Brain microvascular endothelial cell (primary cell): ENCODE measurements around the gene MRPS15.
A peak's percentile ranks its signal among the peaks of the same experiment; 100 is the strongest.

Experiments
- DNase-seq: peaks from one replicate; pipeline ENCODE4 v3.0.0-alpha.2; 2020
- H3K27ac ChIP-seq: fragments of 250-450 bp; sonication (Bioruptor Pico); 2 replicates; pipeline ENCODE4 v1.5.1; 2020; ENCODE audit warnings: mild to moderate bottlenecking, moderate library complexity
- H3K27me3 ChIP-seq: fragments of 250-450 bp; sonication (Bioruptor Pico); replicated peaks from 2 replicates; pipeline ENCODE4 v1.5.1; 2020; ENCODE audit warnings: mild to moderate bottlenecking
- H3K36me3 ChIP-seq: fragments of 250-450 bp; sonication (Bioruptor Pico); replicated peaks from 2 replicates; pipeline ENCODE4 v1.5.1; 2020; ENCODE audit warnings: mild to moderate bottlenecking
- H3K4me3 ChIP-seq: 2 replicates; pipeline ENCODE4 v1.5.1; 2011; ENCODE audit warnings: low read depth, mild to moderate bottlenecking, control low read depth, low read length, moderate library complexity
- CTCF ChIP-seq: IDR thresholded peaks from 2 replicates; pipeline ENCODE4 v1.5.1; 2011; ENCODE audit warnings: low read depth, mild to moderate bottlenecking, moderate library complexity, low read length, control low read depth, inconsistent platforms; ENCODE audit errors: missing control alignments
- in situ Hi-C: cut with HindIII; loops from 2 replicates; pipeline ENCODE4 v1.10.0; 2017; ENCODE audit warnings: low sequenced_read_pairs, low pct_ligation_motif_present

Gene MRPS15

GRCh38 chr1:36453051-36453450 lies 11.1 kb downstream of the MRPS15 start:
- Histone ChIP-seq H3K4me3 (no peak overlapping the region), H3K36me3 (peaks cover 30% of the 10 kb centered on the region), H3K27ac (no peak overlapping the region), H3K27me3 (no peaks in the 10 kb centered on the region)
- DNase-seq, result no peak
- in situ Hi-C loops, result no loop called here
- TF ChIP-seq CTCF, result no peak

GRCh38 chr1:36450919-36451305 lies 13.3 kb downstream of the MRPS15 start:
- Histone ChIP-seq H3K27me3 (no peaks in the 10 kb centered on the region), H3K4me3 (peak overlapping the region; percentile 70), H3K36me3 (peaks cover 15% of the 10 kb centered on the region), H3K27ac (peak overlapping the region; percentile 92)
- no peak for DNase-seq
- no peak for TF ChIP-seq CTCF
- in situ Hi-C loops, result no loop called here

- Histone ChIP-seq H3K4me3 (peak within 1 kb of the TSS; percentile 70), H3K27me3 (no peaks in the 10 kb centered on the region), H3K27ac (peak within 1 kb of the TSS; percentile 92), H3K36me3 (peaks cover 10% of the 10 kb centered on the region)
- peak; percentile 93 for DNase-seq
- no peak for TF ChIP-seq CTCF
- in situ Hi-C loops, result no loop called here
Measured at GRCh38 chr1:36450270-36450918, 13.8 kb downstream of the MRPS15 start, which contains the start of gene OSCP1. TSS of gene OSCP1 (minus strand) at chr1:36450451. CDS start at chr1:36450369, 82 bp downstream.

- no peak overlapping the region for H3K27ac ChIP-seq
- no peaks in the 10 kb centered on the region for H3K27me3 ChIP-seq
- in situ Hi-C loops, result no loop called here
- H3K4me3 ChIP-seq, result no peak overlapping the region
- no peaks in the 10 kb centered on the region for H3K36me3 ChIP-seq
- no peak for DNase-seq
- TF ChIP-seq CTCF, result no peak
Measured at GRCh38 chr1:36448530-36449056, 15.6 kb downstream of the MRPS15 start.

- no peak overlapping the region for H3K27ac ChIP-seq
- H3K4me3 ChIP-seq, result no peak overlapping the region
- no peaks in the 10 kb centered on the region for H3K36me3 ChIP-seq
- in situ Hi-C loops, result no loop called here
- no peaks in the 10 kb centered on the region for H3K27me3 ChIP-seq
- no peak for DNase-seq
- no peak for TF ChIP-seq CTCF
Measured at GRCh38 chr1:36447450-36447849, 16.7 kb downstream of the MRPS15 start.

- no peaks in the 10 kb centered on the region for H3K36me3 ChIP-seq
- H3K27me3 ChIP-seq, result no peaks in the 10 kb centered on the region
- in situ Hi-C loops, result no loop called here
- no peak for DNase-seq
- TF ChIP-seq CTCF, result no peak
- H3K27ac ChIP-seq, result no peak overlapping the region
- no peak overlapping the region for H3K4me3 ChIP-seq
Measured at GRCh38 chr1:36446746-36447145, 17.4 kb downstream of the MRPS15 start.
